Prostate gland (tissue), 2 donors: ENCODE measurements around the gene CELA2B.

Experiments used
- CTCF ChIP-seq, 4 experiments: fragments of 200-600 bp in 2 of 4; fragments of 450-650 bp in 2 of 4; sonication (generic) in 2 of 4; IDR thresholded peaks; 1 replicate in 3 of 4; 2 replicates in 1 of 4; pipeline ENCODE4 v1.5.1; 2016 to 2019; ENCODE audit warnings: antibody characterized with exemption in 4 of 4, mild to moderate bottlenecking in 2 of 4, moderate library complexity in 2 of 4
- POLR2A ChIP-seq: fragments of 450-650 bp; IDR thresholded peaks from one replicate; pipeline ENCODE4 v1.6.1; 2016; ENCODE audit warnings: antibody characterized with exemption, mild to moderate bottlenecking

- no peak for TF ChIP-seq CTCF (IDR thresholded peaks at IDR 0.05)
- TF ChIP-seq POLR2A, result no peak
These were observed 47.0 kb upstream of the CELA2B start for GRCh38 chr1:15428815-15429435.
